Left lung (tissue), 10 donors: ENCODE measurements around the gene SH3BP5. TPM values are rescaled to one million over a fixed set of nuclear protein-coding genes. Genes with fewer than 3 reads are reported as not detected.

Experiments used
- ATAC-seq: fragments of 200-7000 bp; cut with Tn5 transposase; one replicate; pipeline ENCODE4 v1.9.1; 2020; ENCODE audit warnings: moderate library complexity
- DNase-seq, 4 donors: peaks; one replicate each; pipeline ENCODE4 v3.0.0-alpha.2; 2013 to 2020
- H3K27ac ChIP-seq, 2 donors: fragments of 200-600 bp; sonication (generic) in 1 of 2; one replicate each; pipeline versions ENCODE4 v1.5.0 to v1.8.0; 2020 to 2021
- H3K27me3 ChIP-seq, 2 donors: fragments of 200-600 bp; sonication (generic) in 1 of 2; one replicate each; pipeline versions ENCODE4 v1.5.0 to v1.8.0; 2020 to 2021
- H3K36me3 ChIP-seq, 2 donors: fragments of 200-600 bp; sonication (generic) in 1 of 2; one replicate each; pipeline versions ENCODE4 v1.5.0 to v1.8.0; 2020 to 2021
- H3K4me1 ChIP-seq, 2 donors: fragments of 200-600 bp; one replicate each; pipeline ENCODE4 v1.8.0; 2021
- H3K4me3 ChIP-seq, 2 donors: fragments of 200-600 bp; sonication (generic) in 1 of 2; one replicate each; pipeline versions ENCODE4 v1.5.0 to v1.8.0; 2020 to 2021; ENCODE audit warnings: mild to moderate bottlenecking in 1 of 2
- H3K9me3 ChIP-seq, 2 donors: fragments of 200-600 bp; sonication (generic) in 1 of 2; one replicate each; pipeline versions ENCODE4 v1.5.0 to v1.8.0; 2020 to 2021
- intact Hi-C, 2 donors: fragments of 100-400 bp; cut with DNase I; formaldehyde crosslinking; loops; one replicate each; pipeline versions ENCODE4 v1.11.2 to v1.14.2; 2022
- polyA plus RNA-seq, 6 donors: library from polyadenylated mRNA; unstranded; fragments of 120-200 nt; gene quantifications; one replicate each; pipeline ENCODE4 v1.2.1, GENCODE V29; 2013; ENCODE audit not compliant: insufficient read length in 6 of 6
- total RNA-seq, 2 donors: library from RNA; stranded (reverse); fragmentation: NEBNext Ultra II Directional; extraction: Animal tissue kit (Norgen Biotek cat#: 25700); gene quantifications; one replicate each; pipeline ENCODE4 v1.2.1, GENCODE V29; 2021
- TF ChIP-seq, protein P1 (sequence below), 2 donors: fragments of 200-600 bp; sonication (generic) in 1 of 2; IDR thresholded peaks; one replicate each; pipeline versions ENCODE4 v1.5.0 to v1.8.0; 2021; ENCODE audit warnings: antibody characterized with exemption in 2 of 2
- donor health status: DM: no; HTN: yes; CAD: no.
- donor health status: DM: no; HTN: no; CAD: no.

SH3BP5 gene
- total and polyA plus RNA-seq, 8 donors: 53.3 to 65.5 (median 60.9) TPM

DNA sequence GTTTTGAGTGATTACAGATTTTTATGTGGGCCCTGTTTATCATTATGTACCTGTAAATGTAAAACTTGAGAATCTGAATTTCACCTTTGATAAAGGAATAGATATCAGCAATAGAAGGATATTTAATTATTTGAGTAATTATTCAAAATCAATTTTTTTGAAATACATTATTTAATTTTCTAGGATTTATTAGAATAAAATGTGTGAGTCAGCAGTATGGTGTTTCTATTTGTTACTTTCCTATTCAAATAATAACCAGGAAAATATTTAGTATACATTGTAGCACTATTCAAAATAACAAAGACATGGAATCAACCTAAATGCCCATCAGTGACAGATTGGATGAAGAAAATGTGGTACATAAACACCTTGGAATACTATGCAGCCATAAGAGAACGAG, 104.2 kb downstream of the SH3BP5 start:
- H3K36me3 ChIP-seq: peaks cover 0 to 93% of the 10 kb centered on the region in 2 donors
- H3K27me3 ChIP-seq: no peaks in the 10 kb centered on the region

DNA sequence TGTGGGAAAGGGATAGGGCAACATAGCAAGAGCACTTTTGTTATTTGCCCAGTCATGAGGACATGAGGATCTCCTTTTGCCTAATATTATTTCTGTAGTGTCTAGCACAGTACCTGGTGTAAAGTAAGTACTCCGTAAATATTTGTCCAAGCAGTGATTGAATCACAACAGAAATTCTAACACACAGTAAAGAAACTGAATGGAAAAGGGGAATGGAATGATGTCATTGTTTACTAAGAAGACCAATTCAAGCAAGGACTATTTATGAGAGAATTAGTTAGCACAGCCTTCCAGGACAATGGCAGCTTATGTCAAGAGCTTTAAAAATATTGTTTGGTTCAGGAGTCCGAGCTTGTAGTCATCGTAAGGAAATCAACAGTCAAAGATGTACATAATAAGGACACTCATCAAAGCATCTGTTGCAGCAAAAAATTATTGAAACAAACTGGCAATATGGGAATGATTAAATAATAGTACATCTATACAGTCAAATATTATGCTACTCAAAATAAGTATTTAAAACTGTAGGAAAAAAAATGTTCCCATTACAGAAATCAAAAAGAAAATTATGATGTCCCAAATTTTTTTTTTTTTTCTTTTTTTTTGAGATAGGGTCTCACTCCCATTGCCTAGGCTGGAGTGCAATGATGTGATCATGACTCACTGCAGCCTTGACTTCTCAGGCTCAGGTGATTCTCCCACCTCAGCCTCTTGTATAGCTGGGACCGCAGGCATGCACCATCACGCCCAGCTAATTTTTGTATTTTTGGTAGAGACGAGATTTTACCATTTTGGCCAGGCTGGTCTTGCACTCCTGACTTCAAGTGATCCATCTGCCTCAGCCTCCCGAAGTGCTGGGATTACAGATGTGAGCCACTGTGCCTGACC, 108.5 kb downstream of the SH3BP5 start:
- H3K4me3 ChIP-seq: no peak overlapping the region
- H3K27me3 ChIP-seq: no peaks in the 10 kb centered on the region
- no peaks in the 10 kb centered on the region for H3K9me3 ChIP-seq
- no peak overlapping the region for H3K27ac ChIP-seq
- TF ChIP-seq, protein P1, sequence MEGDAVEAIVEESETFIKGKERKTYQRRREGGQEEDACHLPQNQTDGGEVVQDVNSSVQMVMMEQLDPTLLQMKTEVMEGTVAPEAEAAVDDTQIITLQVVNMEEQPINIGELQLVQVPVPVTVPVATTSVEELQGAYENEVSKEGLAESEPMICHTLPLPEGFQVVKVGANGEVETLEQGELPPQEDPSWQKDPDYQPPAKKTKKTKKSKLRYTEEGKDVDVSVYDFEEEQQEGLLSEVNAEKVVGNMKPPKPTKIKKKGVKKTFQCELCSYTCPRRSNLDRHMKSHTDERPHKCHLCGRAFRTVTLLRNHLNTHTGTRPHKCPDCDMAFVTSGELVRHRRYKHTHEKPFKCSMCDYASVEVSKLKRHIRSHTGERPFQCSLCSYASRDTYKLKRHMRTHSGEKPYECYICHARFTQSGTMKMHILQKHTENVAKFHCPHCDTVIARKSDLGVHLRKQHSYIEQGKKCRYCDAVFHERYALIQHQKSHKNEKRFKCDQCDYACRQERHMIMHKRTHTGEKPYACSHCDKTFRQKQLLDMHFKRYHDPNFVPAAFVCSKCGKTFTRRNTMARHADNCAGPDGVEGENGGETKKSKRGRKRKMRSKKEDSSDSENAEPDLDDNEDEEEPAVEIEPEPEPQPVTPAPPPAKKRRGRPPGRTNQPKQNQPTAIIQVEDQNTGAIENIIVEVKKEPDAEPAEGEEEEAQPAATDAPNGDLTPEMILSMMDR (IDR thresholded peaks at IDR 0.05): no peak
- DNase-seq: no peak
- intact Hi-C loops: no loop called here
- H3K4me1 ChIP-seq: no peaks in the 10 kb centered on the region
- peaks cover 0 to 93% of the 10 kb centered on the region in 2 donors for H3K36me3 ChIP-seq
- peak; percentile 68 for ATAC-seq

More for the DNA sequence above, 104.2 kb downstream of the SH3BP5 start:
- no peaks in the 10 kb centered on the region for H3K9me3 ChIP-seq
- ATAC-seq: no peak
- H3K4me1 ChIP-seq: no peaks in the 10 kb centered on the region
- no peak overlapping the region for H3K27ac ChIP-seq
- DNase-seq: no peak
- TF ChIP-seq, protein P1 (IDR thresholded peaks at IDR 0.05): no peak
- H3K4me3 ChIP-seq: no peak overlapping the region
- intact Hi-C loops: no loop called here

DNA sequence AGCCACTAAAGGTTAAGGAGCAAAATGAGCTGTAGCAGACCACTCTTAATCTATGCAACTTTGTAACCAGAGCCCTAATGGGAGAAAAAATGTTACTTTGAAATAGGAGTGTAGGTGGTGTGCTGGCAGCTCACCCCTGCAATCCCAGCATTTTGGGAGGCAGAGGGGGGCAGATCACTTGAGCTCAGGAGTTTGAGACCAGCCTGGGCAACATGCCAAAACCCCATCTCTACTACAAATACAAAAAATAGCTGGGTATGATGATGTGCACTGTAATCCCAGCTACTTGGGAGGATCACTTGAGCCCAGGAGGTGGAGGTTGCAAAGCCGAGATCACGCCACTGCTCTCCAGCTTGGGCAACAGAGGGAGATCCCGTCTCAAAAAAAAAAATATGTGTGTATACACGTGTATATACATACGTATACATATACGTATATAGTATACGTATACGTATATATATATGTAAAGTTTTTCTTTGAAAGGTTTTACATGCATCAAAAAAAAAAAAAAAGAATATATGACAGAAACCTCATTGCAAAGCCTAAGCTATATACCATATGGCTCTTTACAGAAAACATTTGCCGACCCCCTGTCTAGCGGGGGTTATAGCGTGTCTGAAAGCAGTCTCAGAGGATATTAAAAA, 110.7 kb downstream of the SH3BP5 start:
- Histone ChIP-seq H3K4me3 (no peak overlapping the region), H3K4me1 (peaks cover 0 to 3% of the 10 kb centered on the region in 2 donors), H3K36me3 (peaks cover 0 to 94% of the 10 kb centered on the region in 2 donors), H3K27me3 (no peaks in the 10 kb centered on the region), H3K9me3 (no peaks in the 10 kb centered on the region), H3K27ac (no peak overlapping the region)
- intact Hi-C loops: no loop called here
- DNase-seq (no peak), ATAC-seq (no peak)
- TF ChIP-seq, protein P1 (IDR thresholded peaks at IDR 0.05): no peak

DNA sequence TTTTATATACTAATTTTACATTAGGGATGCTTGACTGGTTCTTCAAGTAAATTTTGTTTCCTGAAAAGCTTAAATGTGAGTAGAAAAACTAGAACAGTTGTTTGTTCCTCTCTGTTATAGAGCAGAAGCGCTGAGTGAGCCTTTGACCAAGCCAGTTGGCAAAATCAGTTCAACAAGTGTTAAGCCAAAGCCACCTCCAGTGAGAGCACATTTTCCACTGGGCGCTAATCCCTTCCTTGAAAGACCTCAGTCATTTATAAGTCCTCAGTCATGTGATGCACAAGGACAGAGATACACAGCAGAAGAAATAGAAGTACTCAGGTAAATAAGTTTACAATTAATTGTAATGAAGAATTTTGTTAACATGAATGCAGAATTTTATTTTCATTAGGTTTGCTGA, 111.7 kb downstream of the SH3BP5 start:
- ATAC-seq (no peak), DNase-seq (no peak)
- Histone ChIP-seq H3K27ac (no peak overlapping the region), H3K27me3 (no peaks in the 10 kb centered on the region), H3K4me1 (peaks cover 0 to 13% of the 10 kb centered on the region in 2 donors), H3K9me3 (no peaks in the 10 kb centered on the region), H3K4me3 (no peak overlapping the region), H3K36me3 (peaks cover 0 to 83% of the 10 kb centered on the region in 2 donors)
- intact Hi-C loops: no loop called here
- TF ChIP-seq, protein P1 (IDR thresholded peaks at IDR 0.05): no peak

DNA sequence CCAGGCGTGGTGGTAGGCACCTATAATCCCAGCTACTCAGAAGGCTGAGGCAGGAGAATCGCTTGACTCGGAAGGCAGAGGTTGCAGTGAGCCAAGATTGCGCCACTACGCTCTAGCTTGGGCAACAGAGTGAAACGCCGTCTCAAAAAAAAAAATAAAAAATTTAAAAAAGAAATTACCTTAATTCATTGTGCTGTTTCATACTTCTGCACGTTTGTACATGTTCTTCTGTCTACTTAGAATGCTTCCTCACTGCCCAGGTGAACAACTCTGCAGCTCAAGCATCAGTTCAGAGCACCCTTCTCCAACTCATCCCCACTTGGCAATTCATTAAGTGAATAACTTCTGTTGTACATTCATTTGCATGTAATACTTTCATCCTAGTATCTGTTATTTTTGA, 112.3 kb downstream of the SH3BP5 start:
- DNase-seq (no peak), ATAC-seq (no peak)
- TF ChIP-seq, protein P1 (IDR thresholded peaks at IDR 0.05): no peak
- Histone ChIP-seq H3K27me3 (no peaks in the 10 kb centered on the region), H3K9me3 (no peaks in the 10 kb centered on the region), H3K4me1 (peaks cover 0 to 15% of the 10 kb centered on the region in 2 donors), H3K27ac (no peak overlapping the region), H3K36me3 (peaks cover 0 to 79% of the 10 kb centered on the region in 2 donors), H3K4me3 (no peak overlapping the region)
- intact Hi-C loops: no loop called here
